ENCODE results near the gene ST7L. TPM values are rescaled to one million over a fixed set of nuclear protein-coding genes. Genes with fewer than 3 reads are reported as not detected.

The ST7L gene
- total RNA-seq, 2 experiments from 2014 or later, result 13.7 to 14.0 TPM

DNA sequence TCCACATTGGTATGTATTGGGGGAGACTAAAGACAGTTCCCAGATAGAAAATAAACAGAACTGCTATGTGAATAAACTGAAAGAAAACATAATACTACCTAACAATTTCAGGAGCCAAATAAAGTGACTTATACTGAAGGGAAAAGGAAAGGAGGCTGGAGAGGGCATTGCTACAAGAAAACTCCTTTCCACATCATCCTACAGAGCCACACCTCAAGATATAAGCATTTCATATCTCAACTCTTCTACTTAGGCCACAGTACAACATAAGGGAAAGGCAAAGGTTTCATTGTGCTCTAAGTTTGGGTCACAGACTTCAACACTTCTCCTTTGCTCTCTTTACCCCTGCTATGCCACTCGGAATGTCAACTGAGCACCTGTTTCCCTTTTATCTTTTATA lies 54.9 kb downstream of the ST7L start:
- Mint-ChIP-seq H3K4me3 (no peak overlapping the region), H3K9me3 (no peaks in the 10 kb centered on the region), H3K4me1 (no peaks in the 10 kb centered on the region), H3K36me3 (ENCODE audit: low read depth) (peaks cover under 1% of the 10 kb centered on the region), H3K27ac (no peak overlapping the region), H3K27me3 (no peaks in the 10 kb centered on the region)
- DNase-seq, result no peak
- ChIA-PET POLR2A (no interaction called here), CTCF (interaction anchor here (0.7 kb wide), 1 partner anchor 1894 kb away, joined by 9 read pairs; no protein-coding TSS in a partner anchor)

GRCh38 chr1:112563341-112563740 lies 55.6 kb downstream of the ST7L start:
- CTCF ChIA-PET, result no interaction called here
- no peaks in the 10 kb centered on the region for H3K4me1 Mint-ChIP-seq
- no peaks in the 10 kb centered on the region for H3K9me3 Mint-ChIP-seq
- no peak overlapping the region for H3K4me3 Mint-ChIP-seq
- POLR2A ChIA-PET, result no interaction called here
- no peaks in the 10 kb centered on the region for H3K36me3 Mint-ChIP-seq (ENCODE audit: low read depth)
- DNase-seq, result no peak
- H3K27ac Mint-ChIP-seq, result no peak overlapping the region
- H3K27me3 Mint-ChIP-seq, result no peaks in the 10 kb centered on the region

DNA sequence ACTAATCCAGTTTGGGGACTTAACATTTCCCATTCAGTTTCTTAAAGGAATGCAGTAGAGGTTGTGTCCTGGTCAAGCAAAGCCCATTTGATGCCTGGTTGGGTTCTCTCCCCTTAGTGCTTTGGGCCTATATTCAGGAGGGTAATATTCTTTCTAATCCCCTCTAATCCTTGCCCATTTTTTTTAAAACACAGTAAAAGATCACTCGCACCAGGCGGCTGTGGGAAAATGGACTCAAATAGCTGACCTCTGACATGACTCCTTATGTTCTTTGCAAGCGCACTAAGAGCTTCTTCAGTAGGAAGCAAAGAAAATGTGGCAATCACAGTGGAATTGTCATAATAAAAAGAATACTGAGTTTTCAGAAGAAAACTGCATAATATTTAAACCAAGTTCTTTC lies 60.3 kb downstream of the ST7L start:
- DNase-seq, result no peak
- H3K36me3 Mint-ChIP-seq (ENCODE audit: low read depth), result no peaks in the 10 kb centered on the region
- H3K4me1 Mint-ChIP-seq, result peaks cover 7% of the 10 kb centered on the region
- H3K27me3 Mint-ChIP-seq, result no peaks in the 10 kb centered on the region
- H3K27ac Mint-ChIP-seq, result no peak overlapping the region
- ChIA-PET POLR2A (no interaction called here), CTCF (interaction anchor here (0.8 kb wide), 1 partner anchor 15 kb away, joined by 4 read pairs; no protein-coding TSS in a partner anchor)
- no peak overlapping the region for H3K4me3 Mint-ChIP-seq
- H3K9me3 Mint-ChIP-seq, result no peaks in the 10 kb centered on the region

DNA sequence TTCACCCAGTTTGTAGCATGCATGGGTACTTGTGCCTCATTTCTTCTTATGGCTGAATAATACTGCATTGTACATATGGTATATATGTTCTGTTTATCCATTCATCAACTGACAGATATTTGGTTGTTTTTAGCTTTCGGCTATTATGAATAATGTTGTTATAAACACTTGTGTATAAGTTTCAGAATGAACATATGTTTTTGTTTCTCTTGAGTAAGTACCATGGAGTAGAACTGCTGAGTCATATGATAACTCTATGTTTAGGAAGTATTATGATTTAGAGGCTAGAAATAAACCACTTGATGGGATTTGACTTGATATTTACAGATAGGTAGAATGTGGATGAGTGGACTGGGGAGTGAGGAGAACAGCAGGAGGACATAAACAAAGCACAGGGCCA lies 61.6 kb downstream of the ST7L start:
- H3K36me3 Mint-ChIP-seq (ENCODE audit: low read depth), result no peaks in the 10 kb centered on the region
- no peak overlapping the region for H3K4me3 Mint-ChIP-seq
- H3K9me3 Mint-ChIP-seq, result no peaks in the 10 kb centered on the region
- H3K4me1 Mint-ChIP-seq, result peaks cover 7% of the 10 kb centered on the region
- no peak overlapping the region for H3K27ac Mint-ChIP-seq
- no peak for DNase-seq
- no peaks in the 10 kb centered on the region for H3K27me3 Mint-ChIP-seq
- CTCF ChIA-PET, result no interaction called here
- POLR2A ChIA-PET, result no interaction called here

- Mint-ChIP-seq H3K4me3 (no peak overlapping the region), H3K4me1 (peaks cover 7% of the 10 kb centered on the region), H3K27me3 (no peaks in the 10 kb centered on the region), H3K36me3 (ENCODE audit: low read depth) (no peaks in the 10 kb centered on the region), H3K9me3 (no peaks in the 10 kb centered on the region), H3K27ac (no peak overlapping the region)
- ChIA-PET POLR2A (no interaction called here), CTCF (no interaction called here)
- DNase-seq, result no peak
These were observed 64.5 kb downstream of the ST7L start for GRCh38 chr1:112554411-112554810.

DNA sequence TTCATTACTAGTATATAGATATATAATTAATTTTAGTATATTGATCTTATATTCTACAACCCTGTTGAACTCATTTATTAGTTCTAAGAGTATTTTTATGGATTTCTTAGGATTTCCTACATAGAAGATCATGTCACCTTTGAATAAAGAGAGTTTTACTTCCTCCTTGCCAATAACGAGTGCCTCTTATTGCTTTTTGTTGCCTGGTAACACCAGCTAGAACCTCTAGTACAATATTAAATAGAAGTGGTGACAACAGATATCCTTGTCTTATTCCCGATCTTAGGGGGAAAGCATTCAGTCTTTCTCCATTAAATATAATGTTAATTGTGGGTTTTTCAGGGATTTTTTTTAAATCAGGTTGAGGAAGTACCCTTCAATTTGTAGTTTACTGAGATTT lies 69.4 kb downstream of the ST7L start:
- H3K27ac Mint-ChIP-seq, result no peak overlapping the region
- no peak for DNase-seq
- H3K4me3 Mint-ChIP-seq, result no peak overlapping the region
- ChIA-PET CTCF (no interaction called here), POLR2A (no interaction called here)
- no peaks in the 10 kb centered on the region for H3K4me1 Mint-ChIP-seq
- H3K9me3 Mint-ChIP-seq, result no peaks in the 10 kb centered on the region
- H3K27me3 Mint-ChIP-seq, result no peaks in the 10 kb centered on the region
- no peaks in the 10 kb centered on the region for H3K36me3 Mint-ChIP-seq (ENCODE audit: low read depth)

DNA sequence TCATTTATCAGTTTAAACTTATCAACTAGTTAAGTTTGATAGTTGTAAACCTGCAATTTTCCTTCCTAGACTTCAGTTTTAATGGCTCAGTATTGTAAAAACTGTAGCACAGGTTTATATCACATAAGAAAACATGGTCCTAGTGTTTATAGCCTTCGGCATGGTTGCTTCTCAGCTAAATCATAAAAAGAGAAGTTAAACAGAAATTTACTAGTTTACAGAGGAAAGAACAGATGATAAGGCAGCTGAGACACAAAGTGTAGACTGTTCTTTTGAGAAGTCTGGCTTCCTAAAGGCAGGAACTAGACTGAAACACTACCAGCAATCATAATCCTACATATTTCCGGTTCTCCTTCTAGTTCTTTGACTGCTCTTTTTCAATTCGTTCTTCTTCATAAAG lies 70.4 kb downstream of the ST7L start:
- no peak for DNase-seq
- CTCF ChIA-PET, result no interaction called here
- no peak overlapping the region for H3K27ac Mint-ChIP-seq
- no peaks in the 10 kb centered on the region for H3K27me3 Mint-ChIP-seq
- H3K9me3 Mint-ChIP-seq, result no peaks in the 10 kb centered on the region
- POLR2A ChIA-PET, result interaction anchor here (0.9 kb wide), 1 partner anchor 36 kb away, joined by 3 read pairs; no protein-coding TSS in a partner anchor
- H3K4me1 Mint-ChIP-seq, result peaks cover 2% of the 10 kb centered on the region
- H3K36me3 Mint-ChIP-seq (ENCODE audit: low read depth), result no peaks in the 10 kb centered on the region
- H3K4me3 Mint-ChIP-seq, result no peak overlapping the region

- ChIA-PET CTCF (no interaction called here), POLR2A (no interaction called here)
- DNase-seq, result no peak
- Mint-ChIP-seq H3K4me1 (peaks cover 2% of the 10 kb centered on the region), H3K9me3 (no peaks in the 10 kb centered on the region), H3K4me3 (no peak overlapping the region), H3K27me3 (no peaks in the 10 kb centered on the region), H3K27ac (no peak overlapping the region), H3K36me3 (ENCODE audit: low read depth) (no peaks in the 10 kb centered on the region)
These were observed 72.9 kb downstream of the ST7L start for GRCh38 chr1:112546076-112546475.

- POLR2A ChIA-PET, result interaction anchor here (0.7 kb wide), 1 partner anchor 155 kb away, joined by 3 read pairs; no protein-coding TSS in a partner anchor
- peaks cover 2% of the 10 kb centered on the region for H3K4me1 Mint-ChIP-seq
- no peak for DNase-seq
- H3K4me3 Mint-ChIP-seq, result no peak overlapping the region
- no peaks in the 10 kb centered on the region for H3K27me3 Mint-ChIP-seq
- no peaks in the 10 kb centered on the region for H3K36me3 Mint-ChIP-seq (ENCODE audit: low read depth)
- no peaks in the 10 kb centered on the region for H3K9me3 Mint-ChIP-seq
- CTCF ChIA-PET, result interaction anchor here (0.7 kb wide), 1 partner anchor 1364 kb away, joined by 3 read pairs; no protein-coding TSS in a partner anchor
- H3K27ac Mint-ChIP-seq, result no peak overlapping the region
These were observed 74.2 kb downstream of the ST7L start for GRCh38 chr1:112544751-112545150.

- Mint-ChIP-seq H3K27me3 (no peaks in the 10 kb centered on the region), H3K4me1 (peaks cover 2% of the 10 kb centered on the region), H3K27ac (no peak overlapping the region), H3K9me3 (no peaks in the 10 kb centered on the region), H3K36me3 (ENCODE audit: low read depth) (no peaks in the 10 kb centered on the region), H3K4me3 (no peak overlapping the region)
- POLR2A ChIA-PET, result no interaction called here
- no peak for DNase-seq
- CTCF ChIA-PET, result interaction anchor here (0.8 to 0.9 kb wide), 2 partner anchors 14 to 172 kb away, joined by 3 to 4 read pairs; no protein-coding TSS in a partner anchor
These were observed 74.8 kb downstream of the ST7L start for GRCh38 chr1:112544011-112544688.

DNA sequence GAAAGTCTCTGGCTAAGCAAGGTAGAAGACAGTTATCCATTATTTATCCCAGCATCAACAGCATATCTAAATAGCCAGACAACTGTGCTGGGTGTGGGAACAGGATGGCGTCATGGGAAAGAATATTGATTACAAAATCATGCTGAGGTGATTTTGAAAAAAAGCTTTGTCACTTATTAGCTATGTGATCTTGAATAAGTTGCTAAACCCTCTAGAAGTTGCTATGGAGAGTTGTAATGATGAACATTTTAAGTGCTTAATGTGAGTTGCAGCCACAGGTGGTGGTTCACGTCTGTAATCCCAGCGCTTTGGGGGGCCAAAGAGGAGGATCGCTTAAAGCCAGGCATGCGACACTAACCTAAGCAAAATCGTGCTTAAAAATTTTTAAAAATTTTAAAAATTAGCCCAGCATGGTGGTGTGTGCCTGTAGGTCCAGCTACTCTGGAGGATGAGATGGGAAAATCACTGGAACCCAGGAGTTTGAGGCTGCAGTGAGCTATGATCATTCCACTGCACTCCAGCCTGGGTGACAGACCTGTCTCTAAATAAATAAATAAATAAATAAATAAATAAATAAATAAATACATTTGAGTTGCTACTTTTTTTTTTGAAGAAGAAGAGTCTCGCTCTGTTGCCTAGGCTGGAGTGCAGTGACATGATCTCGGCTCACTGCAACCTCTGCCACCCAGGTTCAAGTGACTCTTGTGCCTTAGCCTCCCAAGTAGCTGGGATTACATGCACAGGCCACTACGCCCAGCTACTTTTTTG lies 76.6 kb downstream of the ST7L start:
- Mint-ChIP-seq H3K4me3 (no peak overlapping the region), H3K4me1 (peaks cover 2% of the 10 kb centered on the region), H3K36me3 (ENCODE audit: low read depth) (no peaks in the 10 kb centered on the region), H3K9me3 (no peaks in the 10 kb centered on the region), H3K27ac (no peak overlapping the region), H3K27me3 (no peaks in the 10 kb centered on the region)
- CTCF ChIA-PET, result interaction anchor here (1.3 kb wide), 1 partner anchor 72 kb away, joined by 3 read pairs; no protein-coding TSS in a partner anchor
- DNase-seq, result no peak
- POLR2A ChIA-PET, result no interaction called here

- H3K36me3 Mint-ChIP-seq (ENCODE audit: low read depth), result no peaks in the 10 kb centered on the region
- no peak for DNase-seq
- H3K4me3 Mint-ChIP-seq, result no peak overlapping the region
- no peak overlapping the region for H3K27ac Mint-ChIP-seq
- H3K4me1 Mint-ChIP-seq, result peaks cover 2% of the 10 kb centered on the region
- ChIA-PET CTCF (interaction anchor here (0.6 to 1.3 kb wide), 2 partner anchors 29 to 73 kb away, joined by 3 to 4 read pairs; no protein-coding TSS in a partner anchor), POLR2A (no interaction called here)
- H3K9me3 Mint-ChIP-seq, result no peaks in the 10 kb centered on the region
- no peaks in the 10 kb centered on the region for H3K27me3 Mint-ChIP-seq
These were observed 77.6 kb downstream of the ST7L start for GRCh38 chr1:112541299-112541698.

GRCh38 chr1:112540226-112540794 lies 78.6 kb downstream of the ST7L start:
- Mint-ChIP-seq H3K27me3 (no peaks in the 10 kb centered on the region), H3K27ac (no peak overlapping the region), H3K4me3 (no peak overlapping the region), H3K36me3 (ENCODE audit: low read depth) (no peaks in the 10 kb centered on the region), H3K4me1 (peaks cover 2% of the 10 kb centered on the region), H3K9me3 (no peaks in the 10 kb centered on the region)
- POLR2A ChIA-PET, result no interaction called here
- CTCF ChIA-PET, result interaction anchor here (1.3 kb wide), 1 partner anchor 39 kb away, joined by 7 read pairs; no protein-coding TSS in a partner anchor
- DNase-seq, result no peak

Measured in activated CD4-positive, alpha-beta memory T cell treated with anti-CD3 and anti-CD28 coated beads, Interleukin-2, amount 10 ng/mL, durations not matched to agents 7 days and 5 days (primary cell).